WTC11 (cell line): ENCODE results near the gene KCNAB3. TPM values are rescaled to one million over a fixed set of nuclear protein-coding genes. Genes with fewer than 3 reads are reported as not detected.

Experiments used
- ATAC-seq: fragments of 200-7000 bp; cut with Tn5 transposase; 2 replicates; pipeline ENCODE4 v1.10.0; 2021; ENCODE audit warnings: mild to moderate bottlenecking, moderate library complexity
- CTCF ChIA-PET: fragments of 300-600 bp; sonication (Branson Sonifier 250); formaldehyde crosslinking; loops from one replicate; lab custom pipeline; 2021; ENCODE audit warnings: antibody characterized with exemption; lab: Charles Lee
- POLR2A ChIA-PET: fragments of 350-600 bp; sonication (Branson Sonifier 250); formaldehyde crosslinking; loops from one replicate; lab custom pipeline; 2021; ENCODE audit warnings: antibody characterized with exemption; lab: Charles Lee
- DNase-seq: peaks from one replicate; pipeline ENCODE4 v3.0.0; 2021; ENCODE audit warnings: low spot score
- H3K27ac Mint-ChIP-seq: 2 replicates; pipeline ENCODE4 v1.8.0; 2021; ENCODE audit warnings: mixed read lengths
- H3K27me3 Mint-ChIP-seq: 2 replicates; pipeline ENCODE4 v1.8.0; 2021; ENCODE audit warnings: low read depth, mild to moderate bottlenecking, moderate library complexity, mixed read lengths
- H3K36me3 Mint-ChIP-seq: 2 replicates; pipeline ENCODE4 v1.8.0; 2021; ENCODE audit warnings: mixed read lengths
- H3K4me1 Mint-ChIP-seq: 2 replicates; pipeline ENCODE4 v1.8.0; 2022; ENCODE audit warnings: mixed read lengths
- H3K4me3 Mint-ChIP-seq: 2 replicates; pipeline ENCODE4 v1.8.0; 2021; ENCODE audit warnings: mild to moderate bottlenecking, moderate library complexity, mixed read lengths
- H3K9me3 Mint-ChIP-seq: 2 replicates; pipeline ENCODE4 v1.8.0; 2021; ENCODE audit warnings: mixed read lengths
- AR ChIP-seq: fragments of 250-450 bp; sonication (Bioruptor Pico); IDR thresholded peaks from 2 replicates; pipeline ENCODE4 v1.9.0; 2021; ENCODE audit warnings: mild to moderate bottlenecking
- ATF1 ChIP-seq: sonication (generic); formaldehyde crosslinking; IDR thresholded peaks from 2 replicates; pipeline ENCODE4 v1.8.1; 2023; ENCODE audit warnings: mild to moderate bottlenecking, moderate library complexity, missing genetic modification reagents
- CREB1 ChIP-seq: sonication (generic); formaldehyde crosslinking; IDR thresholded peaks from 2 replicates; pipeline ENCODE4 v1.8.0; 2023; ENCODE audit warnings: mild to moderate bottlenecking, missing genetic modification reagents
- ETV6 ChIP-seq: sonication (generic); formaldehyde crosslinking; IDR thresholded peaks from 2 replicates; pipeline ENCODE4 v1.8.1; 2022; ENCODE audit warnings: mild to moderate bottlenecking, missing genetic modification reagents
- GABPB1 ChIP-seq: sonication (generic); formaldehyde crosslinking; IDR thresholded peaks from 2 replicates; pipeline ENCODE4 v1.8.1; 2023; ENCODE audit warnings: mild to moderate bottlenecking, missing genetic modification reagents
- GTF2I ChIP-seq: fragments of 250-450 bp; sonication (Bioruptor Pico); conservative IDR thresholded peaks from 2 replicates; pipeline ENCODE4 v1.4.0; 2021; ENCODE audit warnings: mild to moderate bottlenecking
- HMGA2 ChIP-seq: fragments of 250-450 bp; sonication (Bioruptor Pico); IDR thresholded peaks from 2 replicates; pipeline ENCODE4 v1.4.0; 2021; ENCODE audit warnings: mild to moderate bottlenecking, moderate library complexity
- JUN ChIP-seq: sonication (generic); formaldehyde crosslinking; IDR thresholded peaks from 2 replicates; pipeline ENCODE4 v1.8.0; 2023; ENCODE audit warnings: mild to moderate bottlenecking, missing genetic modification reagents
- KAT7 ChIP-seq: sonication (generic); formaldehyde crosslinking; IDR thresholded peaks from 2 replicates; pipeline ENCODE4 v1.8.1; 2023; ENCODE audit warnings: missing genetic modification reagents, mild to moderate bottlenecking, borderline replicate concordance
- NFYB ChIP-seq: sonication (generic); formaldehyde crosslinking; conservative IDR thresholded peaks from 2 replicates; pipeline ENCODE4 v1.8.0; 2022; ENCODE audit warnings: low read depth, missing genetic modification reagents
- OVOL2 ChIP-seq: fragments of 250-450 bp; sonication (Bioruptor Pico); IDR thresholded peaks from 2 replicates; pipeline ENCODE4 v1.9.0; 2021; ENCODE audit warnings: mild to moderate bottlenecking, borderline replicate concordance
- SMAD3 ChIP-seq: sonication (generic); formaldehyde crosslinking; IDR thresholded peaks from 2 replicates; pipeline ENCODE4 v1.8.0; 2022; ENCODE audit warnings: missing genetic modification reagents, mild to moderate bottlenecking, borderline replicate concordance
- SP1 ChIP-seq: sonication (generic); formaldehyde crosslinking; conservative IDR thresholded peaks from 2 replicates; pipeline ENCODE4 v1.8.1; 2022; ENCODE audit warnings: missing genetic modification reagents
- STAT6 ChIP-seq: sonication (generic); formaldehyde crosslinking; conservative IDR thresholded peaks from 2 replicates; pipeline ENCODE4 v1.8.1; 2023; ENCODE audit warnings: mild to moderate bottlenecking, low read depth, missing genetic modification reagents, moderate library complexity
- TEAD4 ChIP-seq: sonication (generic); formaldehyde crosslinking; IDR thresholded peaks from 2 replicates; pipeline ENCODE4 v1.8.0; 2022; ENCODE audit warnings: mild to moderate bottlenecking, missing genetic modification reagents
- ZBTB21 ChIP-seq: sonication (generic); formaldehyde crosslinking; IDR thresholded peaks from 2 replicates; pipeline ENCODE4 v1.8.1; 2023; ENCODE audit warnings: mild to moderate bottlenecking, missing genetic modification reagents, borderline replicate concordance
- ZNF121 ChIP-seq: sonication (generic); formaldehyde crosslinking; IDR thresholded peaks from 2 replicates; pipeline ENCODE4 v1.8.0; 2023; ENCODE audit warnings: missing genetic modification reagents
- ZNF138 ChIP-seq: sonication (generic); formaldehyde crosslinking; conservative IDR thresholded peaks from 2 replicates; pipeline ENCODE4 v1.8.1; 2022; ENCODE audit warnings: mild to moderate bottlenecking, moderate library complexity, missing genetic modification reagents
- ZNF263 ChIP-seq: sonication (generic); formaldehyde crosslinking; IDR thresholded peaks from 2 replicates; pipeline ENCODE4 v1.8.1; 2022; ENCODE audit warnings: low read depth, mild to moderate bottlenecking, moderate library complexity, missing genetic modification reagents
- ZNF396 ChIP-seq: fragments of 250-450 bp; sonication (Bioruptor Pico); IDR thresholded peaks from 2 replicates; pipeline ENCODE4 v1.8.0; 2021; ENCODE audit warnings: mild to moderate bottlenecking, moderate library complexity, borderline replicate concordance
- total RNA-seq: library from RNA; stranded (reverse); gene quantifications from 3 replicates; pipeline ENCODE4 v1.2.3, GENCODE V29; 2021
- TF ChIP-seq, protein P1 (sequence below): fragments of 250-450 bp; sonication (Bioruptor Pico); IDR thresholded peaks from 2 replicates; pipeline ENCODE4 v2.1.2; 2022; ENCODE audit warnings: mild to moderate bottlenecking, moderate library complexity
- TF ChIP-seq, protein P2 (sequence below): sonication (generic); formaldehyde crosslinking; IDR thresholded peaks from 2 replicates; pipeline ENCODE4 v1.8.1; 2023; ENCODE audit warnings: mild to moderate bottlenecking, missing genetic modification reagents, moderate library complexity
- TF ChIP-seq, protein P3 (sequence below): sonication (generic); formaldehyde crosslinking; conservative IDR thresholded peaks from 2 replicates; pipeline ENCODE4 v1.8.1; 2022; ENCODE audit warnings: mild to moderate bottlenecking, missing genetic modification reagents
- TF ChIP-seq, protein P4 (sequence below): sonication (generic); formaldehyde crosslinking; IDR thresholded peaks from 2 replicates; pipeline ENCODE4 v1.8.0; 2023; ENCODE audit warnings: missing genetic modification reagents, mild to moderate bottlenecking, borderline replicate concordance

KCNAB3 gene
- total RNA-seq, 1 experiment from 2014 or later = 3.2 TPM

- TF ChIP-seq ZNF138 (CRISPR knock-in tag) (peak; percentile 50; the same call in 1 of the 2 replicates), KAT7 (CRISPR knock-in tag) (peak; percentile 96; the same call in 1 of the 2 replicates), SMAD3 (CRISPR knock-in tag) (peak; percentile 78), ZNF121 (CRISPR knock-in tag) (no peak), JUN (peak; percentile 91; the same call in 1 of the 2 replicates), CREB1 (CRISPR knock-in tag) (peak; percentile 93), GTF2I (CRISPR knock-in tag) (no peak), OVOL2 (CRISPR knock-in tag) (no peak), ZBTB21 (0 out of 2 replicates have a peak, but pooled peaks have one; percentile 74), TEAD4 (CRISPR knock-in tag) (no peak; the same call in none of the 2 replicates), GABPB1 (peak; percentile 73; the same call in 1 of the 2 replicates), AR (CRISPR knock-in tag) (no peak), ATF1 (0 out of 2 replicates have a peak, but pooled peaks have one; percentile 43), HMGA2 (CRISPR knock-in tag) (no peak), NFYB (CRISPR knock-in tag) (peak; percentile 68), ZNF396 (no peak)
- TF ChIP-seq, protein P1, sequence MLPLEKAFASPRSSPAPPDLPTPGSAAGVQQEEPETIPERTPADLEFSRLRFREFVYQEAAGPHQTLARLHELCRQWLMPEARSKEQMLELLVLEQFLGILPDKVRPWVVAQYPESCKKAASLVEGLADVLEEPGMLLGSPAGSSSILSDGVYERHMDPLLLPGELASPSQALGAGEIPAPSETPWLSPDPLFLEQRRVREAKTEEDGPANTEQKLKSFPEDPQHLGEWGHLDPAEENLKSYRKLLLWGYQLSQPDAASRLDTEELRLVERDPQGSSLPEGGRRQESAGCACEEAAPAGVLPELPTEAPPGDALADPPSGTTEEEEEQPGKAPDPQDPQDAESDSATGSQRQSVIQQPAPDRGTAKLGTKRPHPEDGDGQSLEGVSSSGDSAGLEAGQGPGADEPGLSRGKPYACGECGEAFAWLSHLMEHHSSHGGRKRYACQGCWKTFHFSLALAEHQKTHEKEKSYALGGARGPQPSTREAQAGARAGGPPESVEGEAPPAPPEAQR (CRISPR knock-in tag) = no peak
- TF ChIP-seq, protein P2, sequence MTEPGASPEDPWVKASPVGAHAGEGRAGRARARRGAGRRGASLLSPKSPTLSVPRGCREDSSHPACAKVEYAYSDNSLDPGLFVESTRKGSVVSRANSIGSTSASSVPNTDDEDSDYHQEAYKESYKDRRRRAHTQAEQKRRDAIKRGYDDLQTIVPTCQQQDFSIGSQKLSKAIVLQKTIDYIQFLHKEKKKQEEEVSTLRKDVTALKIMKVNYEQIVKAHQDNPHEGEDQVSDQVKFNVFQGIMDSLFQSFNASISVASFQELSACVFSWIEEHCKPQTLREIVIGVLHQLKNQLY (CRISPR knock-in tag) = 0 out of 2 replicates have a peak, but pooled peaks have one; percentile 14
- TF ChIP-seq, protein P3, sequence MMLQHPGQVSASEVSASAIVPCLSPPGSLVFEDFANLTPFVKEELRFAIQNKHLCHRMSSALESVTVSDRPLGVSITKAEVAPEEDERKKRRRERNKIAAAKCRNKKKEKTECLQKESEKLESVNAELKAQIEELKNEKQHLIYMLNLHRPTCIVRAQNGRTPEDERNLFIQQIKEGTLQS (CRISPR knock-in tag) = peak; percentile 77; the same call in 1 of the 2 replicates
- TF ChIP-seq, all 79 proteins: peak for 49
Observed at GRCh38 chr17:7915611-7916384, 13.9 kb downstream of the KCNAB3 start, which contains the start of gene RNF227 (continued).

DNA sequence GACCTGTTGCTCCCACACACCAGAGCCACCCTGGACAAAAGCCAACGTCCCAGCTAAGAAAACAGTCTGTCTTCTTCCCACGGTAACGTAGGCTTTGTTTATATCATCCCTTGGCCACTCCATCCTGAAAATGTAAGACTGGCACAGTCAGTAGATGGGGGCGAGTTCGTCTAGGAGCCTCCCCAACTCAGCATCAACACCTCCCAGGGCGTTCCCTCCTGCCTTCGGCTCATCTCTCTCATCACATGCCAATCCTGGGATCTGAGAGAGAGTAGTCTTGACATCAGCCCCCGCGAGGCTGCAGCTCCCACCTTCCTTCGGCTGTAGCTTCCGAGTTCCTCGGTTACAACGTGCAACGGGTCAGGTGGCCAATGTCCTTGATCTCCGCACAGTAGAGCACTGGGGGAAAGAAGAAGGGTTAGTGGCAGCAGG, 14.5 kb downstream of the KCNAB3 start:
- ATAC-seq = peak; percentile 8; the same call in 1 of the 2 replicates
- TF ChIP-seq ZNF263 (0 out of 2 replicates have a peak, but pooled peaks have one; percentile 9), GABPB1 (no peak), SP1 (no peak), STAT6 (no peak), ETV6 (CRISPR knock-in tag) (no peak)
- TF ChIP-seq, protein P4, sequence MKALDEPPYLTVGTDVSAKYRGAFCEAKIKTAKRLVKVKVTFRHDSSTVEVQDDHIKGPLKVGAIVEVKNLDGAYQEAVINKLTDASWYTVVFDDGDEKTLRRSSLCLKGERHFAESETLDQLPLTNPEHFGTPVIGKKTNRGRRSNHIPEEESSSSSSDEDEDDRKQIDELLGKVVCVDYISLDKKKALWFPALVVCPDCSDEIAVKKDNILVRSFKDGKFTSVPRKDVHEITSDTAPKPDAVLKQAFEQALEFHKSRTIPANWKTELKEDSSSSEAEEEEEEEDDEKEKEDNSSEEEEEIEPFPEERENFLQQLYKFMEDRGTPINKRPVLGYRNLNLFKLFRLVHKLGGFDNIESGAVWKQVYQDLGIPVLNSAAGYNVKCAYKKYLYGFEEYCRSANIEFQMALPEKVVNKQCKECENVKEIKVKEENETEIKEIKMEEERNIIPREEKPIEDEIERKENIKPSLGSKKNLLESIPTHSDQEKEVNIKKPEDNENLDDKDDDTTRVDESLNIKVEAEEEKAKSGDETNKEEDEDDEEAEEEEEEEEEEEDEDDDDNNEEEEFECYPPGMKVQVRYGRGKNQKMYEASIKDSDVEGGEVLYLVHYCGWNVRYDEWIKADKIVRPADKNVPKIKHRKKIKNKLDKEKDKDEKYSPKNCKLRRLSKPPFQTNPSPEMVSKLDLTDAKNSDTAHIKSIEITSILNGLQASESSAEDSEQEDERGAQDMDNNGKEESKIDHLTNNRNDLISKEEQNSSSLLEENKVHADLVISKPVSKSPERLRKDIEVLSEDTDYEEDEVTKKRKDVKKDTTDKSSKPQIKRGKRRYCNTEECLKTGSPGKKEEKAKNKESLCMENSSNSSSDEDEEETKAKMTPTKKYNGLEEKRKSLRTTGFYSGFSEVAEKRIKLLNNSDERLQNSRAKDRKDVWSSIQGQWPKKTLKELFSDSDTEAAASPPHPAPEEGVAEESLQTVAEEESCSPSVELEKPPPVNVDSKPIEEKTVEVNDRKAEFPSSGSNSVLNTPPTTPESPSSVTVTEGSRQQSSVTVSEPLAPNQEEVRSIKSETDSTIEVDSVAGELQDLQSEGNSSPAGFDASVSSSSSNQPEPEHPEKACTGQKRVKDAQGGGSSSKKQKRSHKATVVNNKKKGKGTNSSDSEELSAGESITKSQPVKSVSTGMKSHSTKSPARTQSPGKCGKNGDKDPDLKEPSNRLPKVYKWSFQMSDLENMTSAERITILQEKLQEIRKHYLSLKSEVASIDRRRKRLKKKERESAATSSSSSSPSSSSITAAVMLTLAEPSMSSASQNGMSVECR = no peak

More for the DNA sequence above, 14.5 kb downstream of the KCNAB3 start:
- ChIA-PET POLR2A (interaction anchor here (1.3 kb wide), 1 partner anchor 15 kb away, joined by 3 read pairs; the partner anchor contains the start of gene KCNAB3), CTCF (interaction anchor here (0.6 to 6.3 kb wide), 11 partner anchors 16 to 172 kb away, joined by 3 to 53 read pairs (median 4); partner anchors contain the start of genes ALOX15B and NAA38)
- no peak overlapping the region for H3K27ac Mint-ChIP-seq
- peak overlapping the region; percentile 72 for H3K4me3 Mint-ChIP-seq
- 0 out of 2 replicates have a peak, but pooled peaks cover 3% of the 10 kb centered on the region for H3K9me3 Mint-ChIP-seq
- no peak for DNase-seq
- H3K36me3 Mint-ChIP-seq = no peaks in the 10 kb centered on the region
- peaks cover 13% of the 10 kb centered on the region for H3K4me1 Mint-ChIP-seq
- H3K27me3 Mint-ChIP-seq = peaks cover 65% of the 10 kb centered on the region
